ENCODE results near the gene KCNJ10.

The KCNJ10 gene

DNA sequence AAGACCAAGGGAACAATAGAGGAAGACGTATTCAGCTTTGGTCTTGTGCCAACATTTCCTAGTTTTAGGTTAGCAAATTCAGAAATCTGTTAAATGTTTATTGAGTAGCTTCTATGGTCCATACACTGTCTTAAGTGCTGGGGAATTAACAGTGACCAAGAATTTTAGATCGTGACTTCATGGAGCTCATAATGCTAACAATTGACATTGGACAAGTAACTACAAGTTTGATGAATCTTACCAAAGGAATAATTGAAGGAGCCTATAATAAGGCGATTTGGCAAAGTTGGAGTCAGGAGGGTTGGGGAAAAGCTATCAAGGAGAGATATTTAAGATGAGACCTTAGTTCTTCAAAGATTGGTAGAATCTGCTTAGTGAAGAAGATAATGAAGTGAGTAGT, 114.5 kb downstream of the KCNJ10 start:
- no peak for DNase-seq

DNA sequence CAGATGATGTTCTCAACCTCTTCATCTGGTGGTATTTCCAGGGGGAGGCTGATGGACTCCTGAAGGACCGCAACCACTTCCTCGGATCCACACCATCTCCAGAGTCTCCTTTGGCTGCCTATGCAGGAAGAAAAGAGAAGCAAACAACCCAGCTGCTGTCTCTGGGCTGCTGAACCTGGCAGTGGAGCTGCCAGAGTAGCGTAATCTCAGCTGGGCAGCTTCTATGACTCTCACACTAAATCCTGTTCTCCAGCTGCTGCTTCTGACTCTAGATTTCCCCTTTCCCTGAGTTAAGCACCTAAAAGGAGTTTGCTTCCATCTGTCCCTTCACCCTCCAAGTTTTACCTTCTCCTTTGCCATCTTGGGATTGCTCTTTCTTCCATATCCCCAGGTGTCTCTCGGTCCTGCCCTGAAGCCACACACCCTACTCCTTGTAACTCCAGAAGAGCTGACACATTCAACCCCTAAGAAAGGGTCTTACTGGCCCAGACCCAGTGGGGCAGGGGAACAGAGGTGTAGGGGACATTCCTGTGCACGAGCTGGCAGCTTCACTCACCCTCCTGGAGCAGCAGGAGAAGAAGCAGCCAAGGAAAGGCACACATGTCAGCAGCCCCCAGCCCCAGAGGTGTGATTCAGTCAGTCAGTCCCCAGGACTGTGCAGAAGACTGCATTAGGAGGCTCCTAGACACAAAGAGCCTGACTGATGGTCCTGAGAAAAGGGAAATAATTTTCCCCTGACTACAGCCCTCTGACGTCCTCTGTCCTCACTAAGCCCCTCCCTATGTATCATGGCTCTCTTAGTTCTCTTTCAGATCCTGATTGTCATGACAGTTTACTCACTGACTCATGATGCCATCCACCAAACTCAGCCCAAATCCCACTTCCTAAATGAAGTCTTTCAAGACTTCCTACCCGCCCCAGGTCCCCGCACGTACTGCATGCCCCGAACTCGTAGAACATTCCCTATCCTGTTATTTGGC, 116.1 kb downstream of the KCNJ10 start, which contains the start of gene SLAMF9:
SLAMF9 (minus strand) TSS at position 702 of the 980 bp plus-strand sequence; CDS start at position 602, 100 bp downstream.
- no peak for DNase-seq

DNA sequence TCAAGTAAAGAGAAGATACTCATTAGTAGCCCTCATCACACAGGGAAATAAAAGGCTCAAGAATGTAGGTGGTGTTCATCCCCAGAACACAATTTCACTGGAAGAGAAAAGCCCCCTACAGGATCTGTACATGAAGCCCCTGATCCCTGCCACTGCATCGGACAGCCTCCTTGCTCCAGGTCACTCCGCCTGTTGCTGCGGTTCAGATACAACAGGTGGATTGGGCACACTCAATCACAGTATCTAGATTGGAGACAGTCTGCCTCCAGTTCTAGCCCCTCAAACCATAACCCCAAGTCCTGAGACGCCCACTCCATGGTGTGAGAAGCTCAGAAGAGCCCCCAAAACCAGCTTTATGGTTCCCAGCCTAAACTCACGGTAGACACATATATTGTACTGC, 117.0 kb downstream of the KCNJ10 start:
- DNase-seq, result no peak

- DNase-seq, result no peak
Observed at GRCh38 chr1:159951551-159951950, 118.4 kb downstream of the KCNJ10 start.

- no peak for DNase-seq
Observed at GRCh38 chr1:159951016-159951415, 118.9 kb downstream of the KCNJ10 start.

DNA sequence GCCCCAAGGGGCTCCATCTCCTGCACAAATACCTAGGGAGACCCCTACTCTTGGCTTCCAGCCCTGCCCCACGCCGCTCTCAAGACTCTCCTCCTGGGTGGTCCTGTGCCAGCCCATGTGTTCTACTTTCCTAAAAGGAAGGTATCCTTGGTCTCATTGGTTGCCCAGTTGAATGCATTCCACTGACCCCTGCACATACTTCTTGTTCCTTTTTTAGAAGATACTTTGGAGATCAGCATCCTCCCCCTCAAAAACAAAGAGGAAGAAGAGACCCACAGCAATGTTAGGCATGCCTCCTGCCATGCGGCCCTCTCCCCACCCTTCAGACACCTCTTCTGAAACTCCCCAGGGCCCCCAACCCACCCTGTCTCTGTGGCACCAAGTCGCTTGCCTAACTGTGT, 120.0 kb downstream of the KCNJ10 start:
- no peak for DNase-seq

DNA sequence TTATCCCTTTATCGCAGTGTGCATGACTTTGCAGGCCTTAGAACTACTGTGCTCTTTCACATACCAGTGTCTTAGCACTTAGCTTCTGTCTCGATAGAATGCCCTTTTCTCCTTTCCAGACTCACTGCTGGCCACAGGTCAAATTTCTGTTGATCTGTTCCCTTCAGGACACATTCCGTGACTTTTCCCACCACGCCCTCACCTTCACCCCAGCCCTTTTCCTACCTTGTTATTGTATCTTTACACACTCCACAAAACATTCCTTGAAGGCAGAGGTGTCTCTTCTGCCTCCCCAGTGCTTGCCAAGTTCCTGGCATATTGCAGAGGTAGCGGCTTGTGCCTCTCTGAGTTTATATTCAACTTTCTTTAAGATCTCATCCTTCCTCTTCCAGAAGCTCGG, 120.8 kb downstream of the KCNJ10 start:
- DNase-seq, result no peak
